ENCODE measurements around the gene RNF146.
"Not testable (repeated sequence)": the region's sequence is repeated elsewhere in the genome, so short reads cannot be mapped to it uniquely, and the experiment has no call there.

Gene RNF146, protein sequence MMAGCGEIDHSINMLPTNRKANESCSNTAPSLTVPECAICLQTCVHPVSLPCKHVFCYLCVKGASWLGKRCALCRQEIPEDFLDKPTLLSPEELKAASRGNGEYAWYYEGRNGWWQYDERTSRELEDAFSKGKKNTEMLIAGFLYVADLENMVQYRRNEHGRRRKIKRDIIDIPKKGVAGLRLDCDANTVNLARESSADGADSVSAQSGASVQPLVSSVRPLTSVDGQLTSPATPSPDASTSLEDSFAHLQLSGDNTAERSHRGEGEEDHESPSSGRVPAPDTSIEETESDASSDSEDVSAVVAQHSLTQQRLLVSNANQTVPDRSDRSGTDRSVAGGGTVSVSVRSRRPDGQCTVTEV

GRCh38 chr6:127266178-127266891 lies at the start of gene RNF146:
Gene RNF146, plus strand, starts transcription at chr6:127266864. Its CDS starts 13,475 bp downstream, at chr6:127280339.
- DNase-seq (ENCODE audit: insufficient read length, low spot score) (peak; percentile 75), FAIRE-seq (no peak)

DNA sequence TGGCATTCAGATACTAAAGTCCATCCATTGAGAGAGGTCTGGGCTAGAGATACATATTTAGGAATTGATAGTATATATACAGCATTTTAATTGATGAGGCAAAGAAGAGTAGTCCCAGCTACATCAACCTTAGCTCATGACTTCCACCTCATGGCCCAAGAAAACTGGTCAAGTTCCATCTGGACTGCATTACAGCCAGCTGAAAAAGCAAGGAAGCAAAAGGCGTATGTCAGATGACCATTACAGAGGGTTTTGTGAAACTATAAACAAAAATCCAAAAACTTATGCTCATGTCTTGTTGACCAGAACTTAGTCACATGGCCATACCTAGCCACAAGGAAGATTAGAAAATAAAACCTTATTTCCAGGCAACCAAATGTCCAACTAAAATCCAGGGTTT lies 46.8 kb upstream of the RNF146 start:
- DNase-seq (ENCODE audit: insufficient read length, low spot score) (no peak), FAIRE-seq (no peak)

DNA sequence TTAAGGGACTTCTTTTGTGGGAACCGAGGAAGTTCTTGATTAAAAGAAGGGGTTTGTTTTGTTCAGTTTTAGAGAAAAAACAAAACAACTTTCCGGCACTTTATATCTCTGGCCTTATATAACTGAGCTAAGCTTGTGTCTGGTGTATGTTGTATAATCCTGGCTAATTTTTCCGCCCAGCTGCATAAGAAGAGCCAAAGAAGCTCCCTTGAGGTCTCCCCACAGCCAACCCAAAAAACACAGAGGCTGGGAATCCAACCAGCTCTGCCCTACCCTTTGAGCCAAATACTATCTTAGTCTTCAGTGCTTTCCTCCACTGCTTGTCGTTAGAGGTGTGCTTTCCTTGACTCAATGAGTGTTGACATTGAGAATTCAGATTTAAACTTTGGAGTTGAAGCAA lies 45.5 kb upstream of the RNF146 start:
- FAIRE-seq (no peak), DNase-seq (ENCODE audit: insufficient read length, low spot score) (no peak)

DNA sequence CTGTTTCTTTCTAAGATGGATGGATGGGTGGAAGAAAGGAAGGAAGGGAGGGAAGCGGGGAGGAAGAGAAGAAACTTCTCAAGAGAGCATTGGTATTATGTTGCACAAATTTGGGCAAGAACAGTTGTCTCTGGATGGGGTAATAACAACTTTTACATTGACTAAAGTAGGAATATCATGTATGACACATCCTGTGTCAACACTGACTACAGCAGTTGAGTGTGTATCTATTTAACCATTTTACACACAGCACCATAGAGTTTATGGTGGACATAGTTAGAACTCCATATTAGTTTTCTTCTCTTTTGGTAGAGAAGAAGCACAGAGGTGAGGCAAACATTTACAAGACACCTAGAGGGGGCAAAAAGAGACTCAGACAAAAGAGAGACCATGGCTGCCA lies 44.2 kb upstream of the RNF146 start:
- no peak for DNase-seq (ENCODE audit: insufficient read length, low spot score)
- no peak for FAIRE-seq

GRCh38 chr6:127225497-127225896 lies 41.2 kb upstream of the RNF146 start:
- DNase-seq (ENCODE audit: insufficient read length, low spot score) = no peak

DNA sequence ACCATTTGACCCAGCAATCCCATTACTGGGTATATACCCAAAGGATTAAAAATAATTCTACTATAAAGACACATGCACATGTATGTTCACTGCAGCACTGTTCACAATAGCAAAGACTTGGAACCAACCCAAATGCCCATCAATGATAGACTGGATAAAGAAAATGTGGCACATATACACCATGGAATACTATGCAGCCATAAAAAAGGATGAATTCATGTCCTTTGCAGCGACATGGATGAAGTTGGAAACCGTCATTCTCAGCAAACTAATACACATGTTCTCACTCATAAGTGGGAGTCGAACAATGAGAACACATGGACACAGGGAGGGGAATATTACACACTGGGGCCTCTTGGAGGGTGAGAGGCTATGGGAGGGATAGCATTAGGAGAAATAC lies 32.8 kb upstream of the RNF146 start:
- not testable (repeated sequence) for DNase-seq (ENCODE audit: insufficient read length, low spot score); FAIRE-seq

More at GRCh38 chr6:127225497-127225896, 41.2 kb upstream of the RNF146 start:
- FAIRE-seq = no peak

GRCh38 chr6:127243501-127243900 lies 23.2 kb upstream of the RNF146 start:
- DNase-seq (ENCODE audit: insufficient read length, low spot score) = no peak
- FAIRE-seq = no peak

GRCh38 chr6:127247114-127248096 lies 19.3 kb upstream of the RNF146 start:
- FAIRE-seq = no peak
- no peak for DNase-seq (ENCODE audit: insufficient read length, low spot score)

DNA sequence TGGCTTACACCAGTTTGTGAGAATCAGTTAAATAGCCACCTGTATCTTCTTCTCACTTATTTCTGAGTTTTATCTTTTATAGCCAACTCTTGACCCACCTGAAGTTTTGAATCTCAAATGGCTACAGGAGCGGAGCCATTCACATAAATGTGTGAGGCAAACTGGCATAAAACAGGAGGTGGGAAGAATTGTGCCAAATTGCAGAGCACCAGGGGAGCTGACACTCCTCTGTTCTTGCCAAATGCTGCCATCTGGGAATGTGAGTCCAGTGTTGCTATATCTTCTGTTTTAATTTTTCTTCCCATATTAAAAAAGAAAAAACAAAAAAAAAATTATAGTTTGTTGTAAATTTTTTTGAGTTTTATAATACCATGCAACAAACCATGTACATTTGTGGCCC lies 17.0 kb upstream of the RNF146 start:
- no peak for DNase-seq (ENCODE audit: insufficient read length, low spot score)
- FAIRE-seq = no peak

DNA sequence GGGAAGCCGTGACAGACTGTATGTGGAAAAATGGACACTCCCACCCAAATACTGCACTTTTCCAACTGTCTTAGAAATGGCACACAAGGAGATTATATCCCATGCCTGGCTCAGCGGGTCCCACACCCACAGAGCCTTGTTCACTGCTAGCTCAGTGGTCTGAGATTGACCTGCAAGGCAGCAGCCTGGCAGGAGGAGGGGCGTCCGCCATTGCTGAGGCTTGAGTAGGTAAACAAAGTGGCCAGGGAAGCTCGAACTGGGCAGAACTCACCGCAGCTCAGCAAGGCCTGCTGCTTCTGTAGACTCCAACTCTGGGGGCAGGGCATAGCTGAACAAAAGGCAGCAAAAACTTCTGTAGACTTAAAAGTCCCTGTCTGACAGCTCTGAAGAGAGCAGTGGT lies 11.4 kb upstream of the RNF146 start:
- FAIRE-seq = no peak
- no peak for DNase-seq (ENCODE audit: insufficient read length, low spot score)

- FAIRE-seq (no peak), DNase-seq (ENCODE audit: insufficient read length, low spot score) (no peak)
Measured at GRCh38 chr6:127262896-127263295, 3.8 kb upstream of the RNF146 start.

DNA sequence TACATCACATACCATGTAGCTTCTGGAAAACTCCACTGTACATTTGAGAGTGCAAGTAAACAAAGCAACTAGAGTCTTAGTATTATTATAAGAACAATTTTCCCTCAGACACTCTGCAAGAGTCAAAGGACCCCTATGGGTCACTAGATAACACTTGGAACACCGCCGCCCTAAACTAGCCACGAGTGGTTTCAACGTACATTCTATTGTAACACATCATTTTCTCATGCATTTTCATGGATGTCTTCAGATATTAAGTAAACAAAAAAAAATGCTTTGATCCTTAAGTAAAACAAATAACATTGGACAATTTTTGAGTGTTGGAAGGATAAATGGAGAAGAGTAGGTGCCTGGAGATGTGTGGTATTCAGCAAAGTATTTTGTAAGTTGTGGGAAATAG lies 3.2 kb upstream of the RNF146 start:
- no peak for DNase-seq (ENCODE audit: insufficient read length, low spot score)
- no peak for FAIRE-seq

- DNase-seq (ENCODE audit: insufficient read length, low spot score) (peak; percentile 47), FAIRE-seq (peak; percentile 69)
Measured at GRCh38 chr6:127266892-127267645, 405 bp downstream of the RNF146 start.

- DNase-seq (ENCODE audit: insufficient read length, low spot score) (no peak), FAIRE-seq (no peak)
Measured at GRCh38 chr6:127267646-127268625, 1.3 kb downstream of the RNF146 start.

DNA sequence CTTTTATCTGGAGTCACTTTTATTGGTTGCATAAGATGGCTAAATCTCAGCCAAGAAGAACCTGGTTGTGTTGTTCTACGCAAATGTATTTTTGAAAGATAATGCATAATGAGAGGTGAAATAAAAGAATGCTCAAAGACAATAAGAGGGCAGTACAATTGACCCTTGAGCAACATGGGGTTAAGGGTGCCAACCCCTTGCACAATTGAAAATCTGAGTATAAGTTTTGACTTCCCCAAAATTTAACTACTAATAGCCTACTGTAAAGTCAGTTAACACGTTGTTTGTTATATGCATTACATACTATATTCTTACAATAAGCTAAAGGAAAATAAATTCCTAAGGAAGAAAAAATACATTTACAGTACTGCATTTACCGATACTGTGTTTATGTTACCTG lies 5.9 kb downstream of the RNF146 start:
- DNase-seq (ENCODE audit: insufficient read length, low spot score) (no peak), FAIRE-seq (no peak)

DNA sequence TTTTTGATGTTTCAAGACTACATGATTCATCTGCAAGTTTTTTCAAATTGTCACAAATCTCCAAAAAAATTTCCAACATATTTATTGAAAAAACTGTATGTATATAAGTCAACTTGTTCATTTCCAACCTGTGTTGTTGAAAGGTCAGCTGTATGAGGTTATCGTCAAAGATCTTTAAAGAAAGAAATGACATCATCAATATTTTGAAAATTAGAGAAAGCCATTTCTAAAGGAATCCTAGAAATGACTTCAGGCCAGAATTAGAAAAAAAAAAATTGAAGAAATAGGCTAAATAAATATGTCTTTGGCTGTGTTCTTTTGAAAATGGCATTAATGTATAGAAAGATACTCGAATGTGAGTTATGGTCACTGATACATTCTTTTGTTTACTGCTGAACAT lies 6.8 kb downstream of the RNF146 start:
- FAIRE-seq (no peak), DNase-seq (ENCODE audit: insufficient read length, low spot score) (no peak)

GRCh38 chr6:127276331-127276730 lies 9.7 kb downstream of the RNF146 start:
- FAIRE-seq (no peak), DNase-seq (ENCODE audit: insufficient read length, low spot score) (no peak)

DNA sequence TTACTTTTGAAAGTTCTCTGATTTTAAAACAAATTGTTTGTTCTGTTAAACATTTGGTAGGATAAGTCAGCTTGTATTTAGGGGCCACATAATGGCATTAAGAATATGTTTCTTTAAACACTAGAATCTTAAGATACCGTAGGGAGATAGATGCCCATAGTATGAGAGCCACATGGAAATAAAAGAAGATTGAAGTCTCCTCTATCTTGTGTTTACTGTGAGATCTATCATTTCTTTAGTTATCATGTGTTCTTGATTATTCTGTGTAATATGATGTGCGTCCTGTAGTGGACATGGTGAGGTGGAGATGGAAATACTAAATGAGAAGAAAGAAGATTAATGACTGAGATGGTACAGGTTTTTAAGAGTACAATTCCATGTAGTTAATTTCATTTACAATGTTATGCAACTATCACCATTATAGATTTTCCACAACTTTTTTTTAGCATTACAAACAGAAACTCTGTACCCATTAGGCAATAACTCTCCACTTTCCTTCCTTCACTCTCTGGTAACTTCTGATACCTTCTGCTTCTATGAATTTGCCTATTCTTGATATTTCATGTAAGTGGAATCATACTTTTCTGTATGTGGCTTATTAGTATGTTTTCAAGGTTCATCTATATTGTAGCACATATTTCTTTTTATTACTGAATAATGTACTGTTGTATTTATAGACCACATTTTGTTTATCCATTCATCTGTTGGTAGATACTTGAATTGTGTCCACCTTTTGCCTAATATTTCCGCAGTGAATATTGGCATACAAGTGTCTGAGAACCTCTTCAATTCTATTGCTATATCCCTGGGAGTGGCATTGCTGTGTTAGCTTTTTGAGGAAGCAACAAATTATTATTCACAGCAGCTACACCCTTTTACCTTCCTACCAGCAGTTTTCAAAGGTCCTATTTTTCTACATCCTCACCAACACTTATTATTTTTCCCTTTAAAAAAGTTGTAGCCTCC lies 11.5 kb downstream of the RNF146 start:
- DNase-seq (ENCODE audit: insufficient read length, low spot score) (no peak), FAIRE-seq (no peak)

All from HTR-8/SVneo (cell line).